Measurements from ENCODE around the gene DUSP7. TPM values are rescaled to one million over a fixed set of nuclear protein-coding genes. Genes with fewer than 3 reads are reported as not detected.

Gene DUSP7
- total and polyA plus RNA-seq, 2 donors (not counting 3 experiments of a cell fraction or from before 2014, with no cell fraction given) = 29.2 to 37.7 TPM

DNA sequence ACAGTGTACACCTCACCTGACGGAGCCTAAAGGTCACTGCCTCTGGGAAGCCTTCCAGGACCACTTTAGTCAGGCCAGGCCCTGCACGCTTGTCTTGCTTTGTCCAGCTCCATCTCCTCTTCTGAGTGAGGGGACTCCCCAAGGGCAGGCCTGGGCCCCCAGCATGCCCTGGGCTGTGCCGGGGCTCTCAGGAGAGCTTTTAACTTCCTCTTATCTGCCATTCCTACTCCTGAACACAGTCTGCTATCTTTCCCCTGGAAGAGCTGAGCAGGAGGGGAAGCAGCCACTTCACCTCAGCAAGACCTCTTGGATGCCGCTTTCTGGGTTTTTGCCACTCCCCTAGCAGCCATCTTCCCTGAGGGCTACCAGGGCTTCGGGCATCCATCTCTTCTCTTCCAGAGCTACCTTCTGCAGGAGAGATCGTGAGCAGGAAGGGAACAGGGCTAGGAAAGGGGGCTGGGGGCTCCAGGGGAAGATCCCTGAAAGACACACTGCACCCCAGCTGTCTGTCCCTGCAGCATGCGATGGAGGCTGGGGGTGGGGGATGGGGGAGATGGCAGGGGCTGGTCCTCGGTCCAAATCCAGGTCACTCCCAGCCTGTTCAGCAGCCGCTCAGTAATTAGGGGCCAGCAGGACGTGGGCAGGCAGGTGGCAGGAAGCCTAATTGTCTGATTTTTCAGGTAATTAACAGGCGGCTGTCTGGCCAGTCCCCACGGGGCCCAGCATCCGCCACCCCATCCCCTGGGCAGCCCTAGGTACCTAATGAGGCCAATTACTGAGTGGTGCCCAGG lies 40.7 kb downstream of the DUSP7 start:
- no peaks in the 10 kb centered on the region for H3K27me3 ChIP-seq (ENCODE audit: control insufficient read depth in 2 of 2, insufficient read depth in 2 of 2, low read length in 2 of 2)
- no peak for DNase-seq (ENCODE audit: low read depth, low spot score)
- FAIRE-seq = no peak
- no peaks in the 10 kb centered on the region for H3K79me2 ChIP-seq (ENCODE audit: control insufficient read depth, insufficient read depth, low read length)
- intact Hi-C loops (cut with micrococcal nuclease) (no loop called here), dilution Hi-C loops (cut with MboI; ENCODE audit: extremely low pct_ligation_motif_present, low sequenced_read_pairs) (no loop called here)
- no peaks in the 10 kb centered on the region for H3K9me3 ChIP-seq (replicated peaks; ENCODE audit: control insufficient read depth, insufficient read depth, low read length)
- no peak overlapping the region for H2AFZ ChIP-seq (ENCODE audit: low read depth, low read length)
- H3K4me2 ChIP-seq (ENCODE audit: insufficient read depth, low read length) = no peak overlapping the region
- H3K36me3 ChIP-seq (ENCODE audit: control insufficient read depth in 2 of 2, extremely low read depth in 1 of 2, insufficient read depth in 2 of 2, low read length in 2 of 2) = no peaks in the 10 kb centered on the region
- TF ChIP-seq, protein P1, sequence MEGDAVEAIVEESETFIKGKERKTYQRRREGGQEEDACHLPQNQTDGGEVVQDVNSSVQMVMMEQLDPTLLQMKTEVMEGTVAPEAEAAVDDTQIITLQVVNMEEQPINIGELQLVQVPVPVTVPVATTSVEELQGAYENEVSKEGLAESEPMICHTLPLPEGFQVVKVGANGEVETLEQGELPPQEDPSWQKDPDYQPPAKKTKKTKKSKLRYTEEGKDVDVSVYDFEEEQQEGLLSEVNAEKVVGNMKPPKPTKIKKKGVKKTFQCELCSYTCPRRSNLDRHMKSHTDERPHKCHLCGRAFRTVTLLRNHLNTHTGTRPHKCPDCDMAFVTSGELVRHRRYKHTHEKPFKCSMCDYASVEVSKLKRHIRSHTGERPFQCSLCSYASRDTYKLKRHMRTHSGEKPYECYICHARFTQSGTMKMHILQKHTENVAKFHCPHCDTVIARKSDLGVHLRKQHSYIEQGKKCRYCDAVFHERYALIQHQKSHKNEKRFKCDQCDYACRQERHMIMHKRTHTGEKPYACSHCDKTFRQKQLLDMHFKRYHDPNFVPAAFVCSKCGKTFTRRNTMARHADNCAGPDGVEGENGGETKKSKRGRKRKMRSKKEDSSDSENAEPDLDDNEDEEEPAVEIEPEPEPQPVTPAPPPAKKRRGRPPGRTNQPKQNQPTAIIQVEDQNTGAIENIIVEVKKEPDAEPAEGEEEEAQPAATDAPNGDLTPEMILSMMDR (IDR thresholded peaks at IDR 0.05; ENCODE audit: extremely low read depth in 1 of 2, insufficient read depth in 1 of 2, low read depth in 1 of 2, low read length in 2 of 2) = no peak
- no peak for TF ChIP-seq MYC (IDR thresholded peaks at IDR 0.05; ENCODE audit: low read depth, low read length)
- TF ChIP-seq GATA2 (IDR thresholded peaks at IDR 0.05; ENCODE audit: insufficient read depth, insufficient read length, low read depth, low read length) = no peak
- TF ChIP-seq, protein P2, sequence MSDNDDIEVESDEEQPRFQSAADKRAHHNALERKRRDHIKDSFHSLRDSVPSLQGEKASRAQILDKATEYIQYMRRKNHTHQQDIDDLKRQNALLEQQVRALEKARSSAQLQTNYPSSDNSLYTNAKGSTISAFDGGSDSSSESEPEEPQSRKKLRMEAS (IDR thresholded peaks at IDR 0.05; ENCODE audit: insufficient read depth, insufficient read length) = no peak
- no peak for TF ChIP-seq EZH2 (IDR thresholded peaks at IDR 0.05; ENCODE audit: borderline replicate concordance, low read depth, low read length, severe bottlenecking)
- no peak for TF ChIP-seq FOS (IDR thresholded peaks at IDR 0.05; ENCODE audit: borderline replicate concordance, insufficient read depth, low read length)
- TF ChIP-seq POLR2AphosphoS5 (IDR thresholded peaks at IDR 0.05; ENCODE audit: insufficient read depth, low read depth, low read length) = no peak
- no peak for TF ChIP-seq JUN (IDR thresholded peaks at IDR 0.05; ENCODE audit: borderline replicate concordance, insufficient read depth, insufficient read length, low read depth)
- no peak for TF ChIP-seq POLR2A (IDR thresholded peaks at IDR 0.05; ENCODE audit: low read depth, low read length)
- no peaks in the 10 kb centered on the region for H3K9me1 ChIP-seq (replicated peaks; ENCODE audit: control insufficient read depth, extremely low read depth, insufficient read depth, low read length)
- H3K4me1 ChIP-seq (ENCODE audit: control insufficient read depth, extremely low read depth, insufficient read depth, low read length) = peaks cover 11% of the 10 kb centered on the region
- no peaks in the 10 kb centered on the region for H4K20me1 ChIP-seq (replicated peaks; ENCODE audit: control insufficient read depth, extremely low read depth, insufficient read depth, low read length)
- BruUV-seq (replicated peaks) = no TSS peak
- no peak overlapping the region for H3K4me3 ChIP-seq (replicated peaks in 1 of 3; ENCODE audit: insufficient read depth in 1 of 3, low read depth in 1 of 3, low read length in 3 of 3)
- no peak overlapping the region for H3K9ac ChIP-seq (replicated peaks; ENCODE audit: extremely low read depth, insufficient read depth, low read length)
- POLR2A ChIA-PET = no interaction called here
- H3K27ac ChIP-seq (ENCODE audit: insufficient read depth, low read depth, low read length) = no peak overlapping the region
- CTCF ChIA-PET = interaction anchor here (1.3 to 5.8 kb wide), 4 partner anchors 12 to 41 kb away, joined by 3 to 59 read pairs (median 17); partner anchors contain the start of gene DUSP7
